Activated CD8-positive, alpha-beta T cell treated with anti-CD3 and anti-CD28 coated beads, Interleukin-2, amount 10 ng/mL, durations not matched to agents 7 days and 5 days (primary cell): Measurements from ENCODE around the gene MYL7. TPM values are rescaled to one million over a fixed set of nuclear protein-coding genes. Genes with fewer than 3 reads are reported as not detected.
A peak's percentile ranks its signal among the peaks of the same experiment; 100 is the strongest.

Experiments used
- ATAC-seq: fragments of 150-1000 bp; cut with Tn5 transposase; one replicate; pipeline ENCODE4 v1.10.0; 2021; ENCODE audit warnings: moderate library complexity
- CTCF ChIA-PET: fragments of 350-600 bp; sonication (Branson Sonifier 250); formaldehyde crosslinking; loops from one replicate; lab custom pipeline; 2021; ENCODE audit warnings: antibody characterized with exemption; lab: Charles Lee
- POLR2A ChIA-PET: fragments of 350-600 bp; sonication (Branson Sonifier 250); formaldehyde crosslinking; loops from one replicate; lab custom pipeline; 2021; ENCODE audit warnings: antibody characterized with exemption; lab: Charles Lee
- DNase-seq: peaks from one replicate; pipeline ENCODE4 v3.0.0-alpha.2; 2020
- H3K27ac Mint-ChIP-seq: one replicate; pipeline ENCODE4 v1.8.0; 2021; ENCODE audit warnings: mild to moderate bottlenecking, mixed read lengths
- H3K27me3 Mint-ChIP-seq: one replicate; pipeline ENCODE4 v1.8.0; 2021; ENCODE audit warnings: low read depth, mixed read lengths
- H3K36me3 Mint-ChIP-seq: one replicate; pipeline ENCODE4 v1.8.0; 2021; ENCODE audit warnings: low read depth, mixed read lengths
- H3K4me1 Mint-ChIP-seq: one replicate; pipeline ENCODE4 v1.8.0; 2021; ENCODE audit warnings: low read depth, mixed read lengths
- H3K4me3 Mint-ChIP-seq: one replicate; pipeline ENCODE4 v1.8.0; 2021; ENCODE audit warnings: mild to moderate bottlenecking, mixed read lengths
- H3K9me3 Mint-ChIP-seq: one replicate; pipeline ENCODE4 v1.8.0; 2022; ENCODE audit warnings: mixed read lengths; ENCODE audit not compliant: insufficient read depth
- total RNA-seq, 2 experiments: library from RNA; stranded (reverse); gene quantifications; one replicate each; pipeline ENCODE4 v1.2.3, GENCODE V29; 2021

MYL7 gene, protein sequence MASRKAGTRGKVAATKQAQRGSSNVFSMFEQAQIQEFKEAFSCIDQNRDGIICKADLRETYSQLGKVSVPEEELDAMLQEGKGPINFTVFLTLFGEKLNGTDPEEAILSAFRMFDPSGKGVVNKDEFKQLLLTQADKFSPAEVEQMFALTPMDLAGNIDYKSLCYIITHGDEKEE
- total RNA-seq: not detected

DNA sequence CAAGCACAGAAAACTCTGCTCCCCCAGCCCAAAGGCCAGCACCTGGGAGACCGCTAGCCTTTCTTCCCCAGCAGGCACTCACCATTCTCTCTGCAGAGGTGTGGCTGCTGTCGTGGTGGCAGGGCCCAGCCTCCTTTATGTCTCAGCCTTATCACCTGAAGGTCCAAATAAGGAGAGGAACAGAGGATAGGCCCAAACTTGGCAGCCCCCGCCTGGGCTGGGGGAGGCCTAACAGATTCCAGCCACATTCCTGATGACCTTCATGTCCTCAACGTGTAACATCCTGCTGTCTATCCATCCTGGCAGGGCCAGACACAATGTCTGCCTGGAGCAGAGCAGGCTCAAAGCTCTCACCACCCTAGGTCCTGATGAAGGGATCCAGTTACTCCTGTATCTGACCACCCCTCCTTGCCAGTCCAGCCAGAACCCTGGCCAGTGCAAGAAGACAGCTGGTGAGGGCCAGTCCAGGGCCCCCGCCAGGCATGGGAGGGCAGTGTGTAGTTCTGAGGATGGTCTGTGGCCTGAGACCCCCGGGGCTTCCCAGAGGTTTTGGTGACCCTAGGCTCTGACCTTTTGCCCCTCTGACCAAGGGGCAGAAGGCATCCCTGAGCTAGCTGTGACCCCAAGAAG is at the start of gene MYL7:
Gene MYL7, minus strand, starts transcription at position 112 of the 630 bp plus-strand sequence. Its CDS starts 27 bp downstream, at position 85.
- H3K27ac Mint-ChIP-seq: no peak within 1 kb of the TSS
- ChIA-PET POLR2A (no interaction called here), CTCF (no interaction called here)
- H3K36me3 Mint-ChIP-seq: no peaks in the 10 kb centered on the region
- DNase-seq (no peak), ATAC-seq (no peak)
- H3K4me3 Mint-ChIP-seq: no peak within 1 kb of the TSS
- no peaks in the 10 kb centered on the region for H3K9me3 Mint-ChIP-seq
- peaks cover 23% of the 10 kb centered on the region for H3K27me3 Mint-ChIP-seq
- H3K4me1 Mint-ChIP-seq: peaks cover 10% of the 10 kb centered on the region

- no peak overlapping the region for H3K27ac Mint-ChIP-seq
- no peak overlapping the region for H3K4me3 Mint-ChIP-seq
- CTCF ChIA-PET: no interaction called here
- no peak for ATAC-seq
- H3K36me3 Mint-ChIP-seq: no peaks in the 10 kb centered on the region
- peaks cover 2% of the 10 kb centered on the region for H3K4me1 Mint-ChIP-seq
- peaks cover 6% of the 10 kb centered on the region for H3K27me3 Mint-ChIP-seq
- no peaks in the 10 kb centered on the region for H3K9me3 Mint-ChIP-seq
- no peak for DNase-seq
- POLR2A ChIA-PET: no interaction called here
These were observed 49.1 kb upstream of the MYL7 start for GRCh38 chr7:44189993-44190872.

DNA sequence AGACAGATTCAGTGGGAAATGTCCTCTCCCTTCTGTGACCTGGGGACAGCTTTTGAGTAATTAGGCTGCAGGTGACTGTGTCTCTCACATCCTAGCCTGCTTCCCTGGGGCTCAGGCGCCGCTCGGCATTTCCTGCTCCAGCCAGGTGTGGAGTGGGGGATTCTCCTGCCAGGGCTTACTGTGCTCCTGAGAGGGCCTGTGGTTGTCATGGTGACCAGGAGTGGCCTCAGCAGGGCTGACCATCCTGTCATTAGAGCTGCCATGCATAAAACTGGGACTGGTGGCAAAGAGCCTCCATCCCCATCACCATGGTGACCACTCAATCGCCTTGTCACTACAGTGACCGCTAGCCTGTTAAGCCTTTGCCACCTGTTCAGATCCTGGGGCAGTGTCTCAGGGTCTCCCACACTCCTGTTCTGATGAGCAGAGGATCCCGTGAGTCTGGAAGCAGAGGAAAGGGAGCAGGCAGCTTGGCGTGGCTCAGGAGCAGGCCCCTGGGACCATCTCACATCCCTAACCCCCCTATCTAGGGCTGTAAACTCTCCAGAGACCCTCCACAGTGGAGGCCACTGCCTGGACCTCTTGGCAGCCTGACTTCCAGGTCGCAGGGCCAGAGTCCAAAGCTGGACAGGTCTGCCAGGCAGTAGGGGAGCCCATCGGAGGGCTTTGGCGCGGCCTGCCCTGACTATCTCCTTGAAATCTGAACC is 48.3 kb upstream of the MYL7 start, which contains the start of gene GCK:
Gene GCK, minus strand, starts transcription at position 154 of the 707 bp plus-strand sequence. CDS start 486 bp downstream, outside the sequence.
- Mint-ChIP-seq H3K27me3 (peaks cover 6% of the 10 kb centered on the region), H3K36me3 (no peaks in the 10 kb centered on the region), H3K4me1 (peaks cover 2% of the 10 kb centered on the region), H3K27ac (no peak within 1 kb of the TSS), H3K9me3 (no peaks in the 10 kb centered on the region), H3K4me3 (no peak within 1 kb of the TSS)
- ChIA-PET POLR2A (no interaction called here), CTCF (no interaction called here)
- DNase-seq (no peak), ATAC-seq (no peak)

GRCh38 chr7:44188480-44189225 is 47.5 kb upstream of the MYL7 start:
- Mint-ChIP-seq H3K27me3 (peaks cover 6% of the 10 kb centered on the region), H3K4me1 (no peaks in the 10 kb centered on the region), H3K36me3 (no peaks in the 10 kb centered on the region), H3K27ac (no peak overlapping the region), H3K9me3 (no peaks in the 10 kb centered on the region), H3K4me3 (no peak overlapping the region)
- DNase-seq (no peak), ATAC-seq (no peak)
- CTCF ChIA-PET: no interaction called here
- POLR2A ChIA-PET: no interaction called here

DNA sequence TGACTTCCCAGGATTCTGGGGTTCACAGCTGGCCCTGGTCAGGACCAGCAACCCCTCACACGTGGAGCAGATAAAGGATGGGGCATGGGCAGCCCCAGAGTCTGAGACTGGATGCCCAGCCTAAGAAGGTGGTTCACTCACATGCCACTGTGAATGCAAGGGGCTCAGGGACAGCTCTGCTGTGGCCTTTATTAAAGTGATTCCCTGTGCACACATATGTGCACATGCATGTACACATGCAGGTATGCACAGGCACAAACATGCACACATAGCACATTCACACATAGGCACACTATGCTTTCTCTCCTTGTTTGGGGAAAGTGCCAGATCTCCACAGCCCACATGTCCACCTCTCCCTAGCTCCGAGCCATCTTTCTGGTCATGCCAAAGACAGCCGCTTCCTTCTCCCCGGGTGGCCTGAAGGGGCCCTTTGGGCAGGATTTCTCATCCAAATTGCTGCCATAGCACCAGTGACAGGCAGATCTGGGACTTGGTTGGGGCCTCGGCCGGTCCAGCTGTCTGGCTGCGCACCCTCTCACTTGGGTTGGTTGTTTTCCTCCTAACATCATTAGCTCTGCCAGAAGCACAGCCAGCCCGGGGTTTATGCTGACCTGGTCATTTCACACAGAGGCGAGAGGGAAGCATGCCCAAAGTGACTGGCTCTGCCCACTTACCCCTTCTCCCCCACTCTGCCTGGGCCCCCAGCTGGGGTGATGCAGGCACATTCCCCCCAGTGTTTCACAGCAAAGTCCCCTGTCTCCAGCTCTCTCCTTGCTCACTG is 46.7 kb upstream of the MYL7 start:
- H3K27me3 Mint-ChIP-seq: peaks cover 3% of the 10 kb centered on the region
- no peak overlapping the region for H3K27ac Mint-ChIP-seq
- DNase-seq: no peak
- ChIA-PET CTCF (no interaction called here), POLR2A (no interaction called here)
- no peak for ATAC-seq
- H3K4me1 Mint-ChIP-seq: no peaks in the 10 kb centered on the region
- H3K9me3 Mint-ChIP-seq: peaks cover 4% of the 10 kb centered on the region
- no peaks in the 10 kb centered on the region for H3K36me3 Mint-ChIP-seq
- H3K4me3 Mint-ChIP-seq: no peak overlapping the region

GRCh38 chr7:44186736-44187135 is 45.6 kb upstream of the MYL7 start:
- POLR2A ChIA-PET: no interaction called here
- no peak for DNase-seq
- Mint-ChIP-seq H3K9me3 (peaks cover 5% of the 10 kb centered on the region), H3K36me3 (no peaks in the 10 kb centered on the region), H3K4me3 (no peak overlapping the region), H3K27ac (peak overlapping the region; percentile 18), H3K27me3 (peaks cover 3% of the 10 kb centered on the region), H3K4me1 (no peaks in the 10 kb centered on the region)
- CTCF ChIA-PET: interaction anchor here (1.6 kb wide), 1 partner anchor 9 kb away, joined by 4 read pairs; no protein-coding TSS in a partner anchor
- ATAC-seq: no peak

GRCh38 chr7:44185729-44186128 is 44.6 kb upstream of the MYL7 start:
- no peaks in the 10 kb centered on the region for H3K36me3 Mint-ChIP-seq
- no peak overlapping the region for H3K27ac Mint-ChIP-seq
- DNase-seq (no peak), ATAC-seq (no peak)
- CTCF ChIA-PET: interaction anchor here (1.6 kb wide), 1 partner anchor 10 kb away, joined by 4 read pairs; no protein-coding TSS in a partner anchor
- H3K4me1 Mint-ChIP-seq: no peaks in the 10 kb centered on the region
- peaks cover 5% of the 10 kb centered on the region for H3K9me3 Mint-ChIP-seq
- H3K4me3 Mint-ChIP-seq: no peak overlapping the region
- POLR2A ChIA-PET: no interaction called here
- H3K27me3 Mint-ChIP-seq: peaks cover 7% of the 10 kb centered on the region

- Mint-ChIP-seq H3K27me3 (peaks cover 4% of the 10 kb centered on the region), H3K4me1 (no peaks in the 10 kb centered on the region), H3K36me3 (no peaks in the 10 kb centered on the region), H3K4me3 (no peak overlapping the region), H3K9me3 (peaks cover 5% of the 10 kb centered on the region), H3K27ac (no peak overlapping the region)
- ATAC-seq (no peak), DNase-seq (no peak)
- CTCF ChIA-PET: no interaction called here
- POLR2A ChIA-PET: no interaction called here
These were observed 43.8 kb upstream of the MYL7 start for GRCh38 chr7:44184873-44185446.

DNA sequence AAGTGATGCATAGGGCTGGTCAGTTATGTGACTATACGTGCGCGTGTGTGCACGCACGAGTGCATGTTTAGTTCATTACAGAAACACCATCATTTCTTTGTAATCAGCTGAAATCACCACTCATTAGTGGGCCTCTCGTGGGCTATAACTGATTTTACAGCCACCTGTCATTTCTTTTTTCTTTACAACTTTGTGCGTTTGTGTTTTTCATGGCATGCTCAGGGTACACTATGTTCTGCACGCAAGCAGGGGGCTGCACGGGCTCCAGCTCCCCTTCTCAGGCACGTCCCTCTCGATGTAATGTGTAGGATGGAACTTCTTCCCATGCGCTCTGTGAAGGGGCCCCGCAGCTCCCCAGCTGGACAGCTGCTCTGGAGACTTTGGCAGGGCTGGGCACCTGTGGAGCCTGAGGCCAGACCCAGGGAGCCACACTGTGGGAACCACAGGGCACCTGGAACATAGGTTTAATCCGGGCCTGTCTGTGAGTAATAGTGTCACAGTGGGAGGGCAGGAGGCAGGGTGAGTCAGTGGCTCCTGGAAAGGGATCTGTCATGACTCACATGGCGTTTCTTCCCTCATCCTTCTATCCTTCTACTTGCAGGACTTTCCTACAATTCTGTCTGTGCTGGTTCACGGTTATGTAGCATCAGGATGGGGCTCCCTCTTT is 43.2 kb upstream of the MYL7 start:
- POLR2A ChIA-PET: no interaction called here
- Mint-ChIP-seq H3K27me3 (peaks cover 4% of the 10 kb centered on the region), H3K4me1 (no peaks in the 10 kb centered on the region), H3K27ac (no peak overlapping the region), H3K36me3 (no peaks in the 10 kb centered on the region), H3K9me3 (peaks cover 5% of the 10 kb centered on the region), H3K4me3 (no peak overlapping the region)
- DNase-seq (no peak), ATAC-seq (no peak)
- CTCF ChIA-PET: no interaction called here

DNA sequence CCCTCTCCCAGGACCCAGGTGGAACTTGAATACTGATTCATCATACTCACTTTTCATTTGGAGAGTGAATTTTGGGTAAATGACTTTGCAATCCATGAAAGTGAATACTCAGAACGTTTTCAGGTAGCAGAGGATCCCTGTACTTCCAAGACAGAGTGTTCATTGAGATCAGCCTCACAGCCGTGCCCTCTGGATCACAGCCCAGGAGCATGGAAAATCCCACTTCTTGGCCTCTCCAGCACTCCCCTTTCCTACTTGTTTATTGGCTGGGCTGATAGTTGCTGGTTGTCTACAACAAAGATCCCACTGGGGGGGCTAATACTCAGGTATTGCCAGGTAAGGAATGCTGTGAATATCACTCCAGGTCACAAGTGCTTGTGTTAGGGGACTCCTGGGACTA is 42.3 kb upstream of the MYL7 start:
- ChIA-PET POLR2A (no interaction called here), CTCF (no interaction called here)
- H3K27me3 Mint-ChIP-seq: peaks cover 7% of the 10 kb centered on the region
- H3K36me3 Mint-ChIP-seq: no peaks in the 10 kb centered on the region
- H3K4me1 Mint-ChIP-seq: no peaks in the 10 kb centered on the region
- no peak for ATAC-seq
- DNase-seq: no peak
- H3K27ac Mint-ChIP-seq: no peak overlapping the region
- peaks cover 5% of the 10 kb centered on the region for H3K9me3 Mint-ChIP-seq
- H3K4me3 Mint-ChIP-seq: no peak overlapping the region
